GM21737 (cell line): ENCODE data around the gene RDX.
"Not testable (repeated sequence)": the region's sequence is repeated elsewhere in the genome, so short reads cannot be mapped to it uniquely, and the experiment has no call there.

Source experiments
- ATAC-seq: cut with Tn5 transposase; IDR thresholded peaks from one replicate; pipeline ENCODE4 v1.9.1; 2021; ENCODE audit warnings: mild to moderate bottlenecking, moderate library complexity; ENCODE audit not compliant: unreplicated experiment

RDX gene

DNA sequence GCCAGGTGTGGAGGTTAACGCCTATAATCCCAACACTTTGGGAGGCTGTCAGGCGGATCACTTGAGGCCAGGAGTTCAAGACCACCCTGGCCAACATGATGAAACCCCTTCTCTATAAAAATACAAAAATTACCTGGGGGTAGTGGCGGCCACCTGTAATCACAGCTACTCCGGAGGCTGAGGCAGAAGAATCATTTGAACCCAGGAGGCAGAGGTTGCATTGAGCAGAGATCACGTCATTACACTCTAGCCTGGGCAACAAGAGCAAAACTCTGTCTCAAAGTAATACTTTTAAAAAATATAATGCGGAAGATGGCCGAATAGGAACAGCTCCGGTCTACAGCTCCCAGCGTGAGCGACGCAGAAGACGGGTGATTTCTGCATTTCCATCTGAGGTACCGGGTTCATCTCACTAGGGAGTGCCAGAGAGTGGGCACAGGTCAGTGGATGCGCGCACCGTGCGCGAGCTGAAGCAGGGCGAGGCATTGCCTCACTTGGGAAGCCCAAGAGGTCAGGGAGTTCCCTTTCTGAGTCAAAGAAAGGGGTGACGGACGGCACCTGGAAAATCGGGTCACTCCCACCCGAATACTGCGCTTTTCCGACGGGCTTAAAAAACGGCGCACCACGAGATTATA is 87.6 kb downstream of the RDX start:
- ATAC-seq = not testable (repeated sequence)

GRCh38 chr11:110207123-110207522 is 89.3 kb downstream of the RDX start:
- ATAC-seq = no peak

DNA sequence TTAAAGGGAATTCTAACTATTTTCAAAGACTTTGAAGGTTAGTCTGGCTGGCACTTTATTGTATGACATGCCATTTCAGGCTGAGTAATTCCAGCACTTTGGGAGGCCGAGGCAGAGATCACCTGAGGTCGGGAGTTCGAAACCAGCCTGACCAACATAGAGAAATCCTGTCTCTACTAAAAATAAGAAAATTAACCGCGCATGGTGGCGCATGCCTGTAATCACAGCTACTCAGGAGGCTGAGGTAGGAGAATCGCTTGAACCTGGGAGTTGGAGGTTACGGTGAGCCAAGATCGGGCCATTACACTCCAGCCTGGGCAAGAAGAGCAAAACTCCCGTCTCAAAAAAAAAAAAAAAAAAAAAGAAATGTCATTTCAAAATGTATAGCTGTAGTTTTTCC is 95.6 kb downstream of the RDX start:
- ATAC-seq = no peak

DNA sequence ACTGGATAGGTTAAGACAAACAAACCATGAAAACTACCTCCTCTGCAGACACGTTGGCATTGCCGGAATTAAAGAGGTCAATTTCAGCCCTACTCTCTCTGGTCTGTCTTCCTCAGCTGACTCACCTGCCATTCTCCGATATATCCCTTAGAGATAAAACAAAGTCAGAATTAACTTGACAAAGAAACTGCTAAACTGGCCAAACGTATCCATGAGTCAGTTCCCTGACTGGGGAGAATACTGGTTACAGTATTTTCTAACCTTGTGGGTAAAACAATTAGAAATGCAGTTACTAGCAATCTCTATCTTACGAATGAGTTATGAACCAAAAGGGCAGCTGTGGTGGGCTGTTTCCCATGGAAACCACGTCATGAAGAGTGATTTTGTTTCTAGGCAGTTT is 96.2 kb downstream of the RDX start:
- no peak for ATAC-seq

DNA sequence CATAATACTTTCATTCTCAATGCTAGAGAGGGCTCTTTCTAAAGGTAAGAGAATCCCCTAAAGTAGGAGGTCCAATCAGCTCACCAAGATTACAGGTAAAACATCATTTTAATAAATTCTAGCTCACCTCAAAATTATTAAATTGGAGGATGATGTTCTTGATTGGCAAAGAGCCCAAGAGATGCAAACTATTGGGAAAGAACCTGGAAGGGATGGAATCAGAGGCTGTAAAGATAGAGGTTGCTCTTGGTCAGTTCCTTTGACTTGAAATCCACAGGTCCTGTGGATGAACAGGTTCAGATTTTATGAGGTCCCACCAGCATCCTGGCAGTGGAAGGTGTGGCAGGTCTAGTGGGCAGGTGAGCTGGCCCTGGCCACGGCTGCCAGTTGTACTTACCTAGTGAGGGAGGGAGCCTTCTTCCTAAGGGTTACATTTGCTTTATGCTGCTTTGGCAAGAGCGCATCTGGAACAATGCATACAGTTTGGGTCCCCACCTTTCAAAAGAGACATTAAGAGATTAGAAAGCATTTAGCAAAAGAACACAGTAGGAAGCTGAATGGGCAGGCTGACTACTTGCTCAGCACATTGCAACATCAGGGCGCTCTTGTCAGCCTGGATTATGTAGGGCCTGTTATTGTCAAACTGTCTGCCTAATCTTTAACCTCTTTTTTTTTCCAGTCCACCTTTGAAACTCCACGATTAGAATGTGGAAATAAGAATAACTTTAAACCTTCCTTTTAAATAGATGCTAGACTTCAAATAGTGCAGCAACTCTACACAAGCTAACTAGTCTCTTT is 97.0 kb downstream of the RDX start:
- ATAC-seq = no peak

DNA sequence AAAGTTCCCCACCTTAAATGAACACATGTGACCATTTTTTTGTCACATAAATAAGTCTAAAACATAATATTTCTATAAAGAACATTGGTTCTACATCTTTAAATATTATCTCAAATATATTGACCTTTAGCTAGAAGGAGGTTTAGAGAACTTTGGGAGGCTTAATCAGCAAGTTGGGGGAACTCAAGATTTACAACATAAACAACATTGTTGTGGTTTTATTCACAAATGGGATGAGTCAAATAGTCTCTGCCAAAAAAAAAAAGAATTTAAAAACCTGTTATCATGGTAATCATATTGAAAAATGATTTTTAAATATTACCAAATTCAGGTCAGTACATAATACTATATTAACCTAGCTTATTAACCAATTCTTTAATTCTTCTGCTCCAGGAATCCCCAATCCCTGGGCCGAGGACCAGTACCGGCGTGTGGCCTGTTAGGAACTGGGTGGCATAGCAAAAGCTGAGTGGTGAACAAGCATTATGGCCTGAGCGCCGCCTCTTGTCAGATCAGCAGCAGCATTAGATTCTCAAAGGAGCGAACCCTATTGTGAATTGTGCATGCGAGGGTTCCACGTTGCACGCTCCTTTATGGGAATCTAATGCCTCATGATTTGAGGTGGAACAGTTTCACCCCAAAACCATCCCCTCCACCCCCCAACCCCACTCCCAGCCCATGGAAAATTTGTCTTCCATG is 98.2 kb downstream of the RDX start:
- no peak for ATAC-seq

DNA sequence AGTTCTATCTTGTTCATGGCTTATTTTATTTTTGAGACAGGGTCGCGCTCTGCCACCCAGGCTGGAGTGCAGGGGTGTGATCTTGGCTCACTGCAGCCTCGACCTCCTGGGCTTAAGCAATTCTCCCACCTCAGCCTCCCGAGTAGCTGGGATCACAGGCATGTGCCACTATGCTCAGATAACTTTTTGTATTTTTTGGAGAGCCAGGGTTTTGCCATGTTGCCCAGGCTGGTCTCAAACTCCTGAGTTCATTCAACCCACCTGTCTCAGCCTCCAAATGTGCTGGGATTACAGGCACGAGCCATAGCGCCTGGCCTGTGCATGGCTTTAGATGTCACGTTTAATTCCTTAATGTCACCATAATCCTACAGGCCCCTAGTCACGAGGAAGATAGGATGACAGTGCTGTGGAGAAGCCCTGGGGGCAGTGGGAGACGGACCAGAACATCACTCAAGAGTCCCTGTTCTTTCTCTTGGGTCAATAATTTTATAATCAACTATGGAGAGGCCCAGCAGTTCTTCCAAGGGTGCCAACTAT is 99.5 kb downstream of the RDX start:
- no peak for ATAC-seq

DNA sequence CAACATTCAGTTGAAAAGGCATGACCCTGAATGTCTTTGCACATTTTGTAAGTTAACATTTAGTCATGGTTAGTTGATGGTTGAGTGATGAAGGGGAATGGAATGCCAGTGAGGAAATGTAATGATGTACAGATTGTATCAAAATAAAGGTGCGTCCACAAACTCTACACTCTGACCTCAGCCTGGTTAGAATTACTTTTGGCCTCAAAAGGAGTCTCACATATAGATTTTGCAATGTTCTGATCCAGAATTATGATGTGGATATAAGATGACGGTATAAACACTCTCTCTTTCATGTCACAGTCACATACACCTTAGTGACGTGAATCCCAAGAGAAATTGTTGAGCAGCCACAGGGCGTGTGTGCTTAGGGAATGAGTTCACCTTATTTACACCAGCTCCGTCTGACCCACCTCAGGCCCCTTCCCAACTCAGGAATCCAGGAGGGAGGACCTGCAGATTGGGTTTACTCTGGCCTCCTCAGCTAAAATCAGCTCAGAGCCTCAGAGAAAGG is 100.1 kb downstream of the RDX start:
- ATAC-seq = no peak

- not testable (repeated sequence) for ATAC-seq
Measured at GRCh38 chr11:110194211-110194766, 102.1 kb downstream of the RDX start.

- ATAC-seq = peak; percentile 67
Measured at GRCh38 chr11:110192604-110193282, 103.7 kb downstream of the RDX start.

DNA sequence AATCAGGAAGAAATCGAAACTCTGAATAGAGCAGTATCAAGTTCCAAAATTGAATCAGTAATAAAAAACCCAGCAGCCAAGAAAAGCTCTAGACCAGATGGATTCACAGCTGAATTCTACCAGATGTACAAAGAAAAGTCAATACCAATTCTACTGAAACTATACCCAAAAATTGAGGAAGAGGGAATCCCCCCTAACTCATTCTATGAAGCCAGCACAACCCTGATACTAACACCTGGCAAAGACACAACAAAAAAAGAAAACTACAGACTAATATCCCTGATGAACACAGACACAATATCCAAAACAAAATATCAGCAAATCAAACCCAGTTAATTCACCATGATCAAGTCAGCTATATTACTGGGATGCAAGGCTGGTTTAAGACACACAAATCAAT is 105.5 kb downstream of the RDX start:
- ATAC-seq = no peak

GRCh38 chr11:110187731-110188130 is 108.7 kb downstream of the RDX start:
- no peak for ATAC-seq

- ATAC-seq = no peak
Measured at GRCh38 chr11:110186867-110187266, 109.5 kb downstream of the RDX start.

GRCh38 chr11:110186456-110186855 is 110.0 kb downstream of the RDX start:
- no peak for ATAC-seq

- no peak for ATAC-seq
Measured at GRCh38 chr11:110185599-110185998, 110.8 kb downstream of the RDX start.

GRCh38 chr11:110185121-110185591 is 111.3 kb downstream of the RDX start:
- no peak for ATAC-seq

GRCh38 chr11:110184456-110184855 is 112.0 kb downstream of the RDX start:
- no peak for ATAC-seq

DNA sequence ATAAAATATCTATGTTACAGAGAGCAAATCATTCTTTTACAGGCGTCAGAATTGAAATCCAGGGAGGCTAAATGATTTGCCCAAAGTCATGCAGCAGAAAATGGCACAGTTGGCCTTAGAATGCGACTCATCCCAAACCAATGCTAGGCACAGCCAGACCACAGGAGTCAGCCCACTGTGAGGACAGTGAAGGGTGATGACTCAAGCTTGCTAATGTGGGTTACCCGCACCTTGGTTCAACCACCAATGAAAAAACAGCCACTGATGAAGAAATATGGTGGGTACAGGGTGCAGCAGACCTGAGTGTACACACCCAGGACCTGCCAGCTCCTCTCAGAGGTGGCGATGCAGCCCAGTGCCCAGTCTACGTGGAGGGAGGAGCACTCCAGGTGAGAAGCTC is 113.5 kb downstream of the RDX start:
- no peak for ATAC-seq

GRCh38 chr11:110179064-110179463 is 117.3 kb downstream of the RDX start:
- no peak for ATAC-seq

DNA sequence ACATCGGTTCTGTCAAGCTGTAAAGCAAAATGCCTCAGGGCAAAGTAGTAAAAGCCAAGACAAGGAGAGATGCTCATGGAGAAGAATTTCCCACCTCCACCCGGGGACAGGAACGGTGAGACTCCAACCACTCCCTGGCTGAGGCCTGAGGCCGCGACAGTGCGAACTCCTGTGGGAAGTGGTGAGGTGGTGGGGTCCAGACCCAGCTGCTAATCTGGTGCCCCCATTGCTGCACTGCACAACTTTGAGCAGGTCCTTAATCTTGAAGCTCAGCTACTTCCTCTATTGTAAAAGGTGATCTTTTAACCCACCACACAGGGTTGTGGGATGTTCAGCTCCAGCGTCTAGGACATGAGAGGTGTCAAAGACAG is 119.3 kb downstream of the RDX start:
- ATAC-seq = no peak
